SU-DHL-6 (cell line): ENCODE measurements around the gene BRD1.

Source experiments
- CTCF ChIP-seq: fragments of 200-600 bp; sonication (generic); IDR thresholded peaks from one replicate; pipeline ENCODE4 v1.5.1; 2017; ENCODE audit warnings: antibody characterized with exemption, mild to moderate bottlenecking, low read length, moderate library complexity; ENCODE audit not compliant: insufficient read depth, poor library complexity, severe bottlenecking
- EZH2phosphoT487 ChIP-seq: fragments of 200-600 bp; sonication (generic), shearing (Covaris generic); conservative IDR thresholded peaks from 2 replicates; pipeline ENCODE4 v1.6.1; 2018; ENCODE audit warnings: mild to moderate bottlenecking, antibody characterized with exemption, low read length, moderate library complexity, mixed read lengths

DNA sequence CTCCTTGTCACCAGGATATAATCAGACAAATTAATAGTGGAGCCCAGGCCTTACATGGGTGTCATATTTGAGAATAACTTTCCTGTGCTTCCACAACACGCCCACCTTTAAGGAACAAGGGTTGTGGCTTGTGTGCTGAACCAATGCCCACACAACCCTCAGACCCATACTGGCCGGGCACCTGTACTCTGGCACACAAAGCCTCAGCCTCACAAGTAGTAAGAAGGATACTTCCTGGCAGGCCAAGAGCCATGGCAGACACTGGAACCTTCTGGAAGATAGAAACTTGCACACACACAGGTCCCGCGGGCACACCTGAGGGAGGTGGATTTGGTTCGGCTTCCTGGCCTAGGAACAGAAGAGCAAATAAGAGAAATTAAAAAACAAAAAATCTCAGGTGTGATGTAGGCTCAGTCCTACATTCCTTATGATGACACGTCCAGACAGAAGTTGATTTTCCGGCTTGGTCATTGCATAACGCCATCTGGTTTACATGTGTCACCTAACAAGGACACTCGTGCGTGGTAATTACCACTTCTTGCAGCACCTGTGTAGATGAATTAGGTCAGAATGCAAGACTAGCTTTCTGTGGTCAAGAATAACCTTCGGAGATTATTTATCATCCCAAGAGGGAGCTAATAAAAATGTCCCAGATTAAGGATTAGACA is 5.8 kb upstream of the BRD1 start:
- TF ChIP-seq CTCF = no peak
- no peak for TF ChIP-seq EZH2phosphoT487
